ENCODE results near the gene TBPL1.

The TBPL1 gene

DNA sequence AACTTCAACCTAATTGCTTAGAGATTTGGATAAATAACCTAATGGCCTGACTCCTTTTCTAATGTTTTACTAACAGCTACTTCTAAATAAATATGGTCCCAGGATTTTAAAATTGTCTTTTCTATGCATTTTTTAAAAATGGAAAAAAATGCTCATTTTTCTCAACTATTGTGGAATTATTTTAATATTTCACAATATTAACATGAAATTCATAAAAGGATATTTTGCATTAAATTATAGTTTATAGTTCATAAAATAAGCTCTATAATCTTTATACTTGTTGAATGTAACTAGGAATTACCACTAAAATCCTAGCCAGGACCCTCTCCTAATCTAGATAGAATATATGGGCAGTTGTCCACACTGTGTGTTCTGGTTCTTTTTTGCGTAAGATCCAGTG lies 37.3 kb downstream of the TBPL1 start:
- H3K36me3 ChIP-seq (ENCODE audit: control insufficient read depth, insufficient read depth, low read length): peaks cover 4% of the 10 kb centered on the region
- H3K4me3 ChIP-seq (replicated peaks; ENCODE audit: low read depth, low read length): no peak overlapping the region
- H3K27me3 ChIP-seq (replicated peaks; ENCODE audit: control insufficient read depth, insufficient read depth, low read length): no peaks in the 10 kb centered on the region
- TF ChIP-seq, protein P1, sequence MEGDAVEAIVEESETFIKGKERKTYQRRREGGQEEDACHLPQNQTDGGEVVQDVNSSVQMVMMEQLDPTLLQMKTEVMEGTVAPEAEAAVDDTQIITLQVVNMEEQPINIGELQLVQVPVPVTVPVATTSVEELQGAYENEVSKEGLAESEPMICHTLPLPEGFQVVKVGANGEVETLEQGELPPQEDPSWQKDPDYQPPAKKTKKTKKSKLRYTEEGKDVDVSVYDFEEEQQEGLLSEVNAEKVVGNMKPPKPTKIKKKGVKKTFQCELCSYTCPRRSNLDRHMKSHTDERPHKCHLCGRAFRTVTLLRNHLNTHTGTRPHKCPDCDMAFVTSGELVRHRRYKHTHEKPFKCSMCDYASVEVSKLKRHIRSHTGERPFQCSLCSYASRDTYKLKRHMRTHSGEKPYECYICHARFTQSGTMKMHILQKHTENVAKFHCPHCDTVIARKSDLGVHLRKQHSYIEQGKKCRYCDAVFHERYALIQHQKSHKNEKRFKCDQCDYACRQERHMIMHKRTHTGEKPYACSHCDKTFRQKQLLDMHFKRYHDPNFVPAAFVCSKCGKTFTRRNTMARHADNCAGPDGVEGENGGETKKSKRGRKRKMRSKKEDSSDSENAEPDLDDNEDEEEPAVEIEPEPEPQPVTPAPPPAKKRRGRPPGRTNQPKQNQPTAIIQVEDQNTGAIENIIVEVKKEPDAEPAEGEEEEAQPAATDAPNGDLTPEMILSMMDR (IDR thresholded peaks at IDR 0.05; ENCODE audit: insufficient read depth, low read length, poor library complexity, severe bottlenecking): no peak
- DNase-seq (ENCODE audit: extremely low read depth, insufficient read length): no peak

DNA sequence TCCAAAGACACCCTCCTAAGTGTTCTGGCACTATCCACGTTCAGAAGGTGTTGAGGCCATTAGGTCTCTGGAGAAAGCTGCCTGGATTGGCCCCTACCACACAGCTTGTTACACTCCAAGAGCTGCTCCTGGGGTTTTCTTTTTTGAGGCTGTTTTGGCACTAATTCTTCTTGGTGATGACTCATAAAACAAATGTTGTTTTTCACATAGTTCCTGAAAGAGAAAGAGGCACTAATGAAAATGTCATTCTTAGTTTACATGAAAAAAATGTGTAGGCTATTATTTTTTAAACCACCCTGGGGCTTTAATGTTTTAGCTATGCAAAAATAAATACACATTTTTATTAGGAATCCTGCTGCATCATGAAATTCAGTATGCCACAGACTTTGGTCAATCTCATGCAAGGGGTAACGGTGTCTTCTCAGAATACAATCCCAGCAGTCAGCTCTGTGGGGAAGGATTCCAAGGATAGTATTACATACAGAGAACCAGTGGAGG lies 38.1 kb downstream of the TBPL1 start:
- Histone ChIP-seq H3K27me3 (replicated peaks; ENCODE audit: control insufficient read depth, insufficient read depth, low read length) (no peaks in the 10 kb centered on the region), H3K4me3 (replicated peaks; ENCODE audit: low read depth, low read length) (no peak overlapping the region), H3K36me3 (ENCODE audit: control insufficient read depth, insufficient read depth, low read length) (peaks cover 4% of the 10 kb centered on the region)
- TF ChIP-seq, protein P1 (IDR thresholded peaks at IDR 0.05; ENCODE audit: insufficient read depth, low read length, poor library complexity, severe bottlenecking): no peak
- no peak for DNase-seq (ENCODE audit: extremely low read depth, insufficient read length)

DNA sequence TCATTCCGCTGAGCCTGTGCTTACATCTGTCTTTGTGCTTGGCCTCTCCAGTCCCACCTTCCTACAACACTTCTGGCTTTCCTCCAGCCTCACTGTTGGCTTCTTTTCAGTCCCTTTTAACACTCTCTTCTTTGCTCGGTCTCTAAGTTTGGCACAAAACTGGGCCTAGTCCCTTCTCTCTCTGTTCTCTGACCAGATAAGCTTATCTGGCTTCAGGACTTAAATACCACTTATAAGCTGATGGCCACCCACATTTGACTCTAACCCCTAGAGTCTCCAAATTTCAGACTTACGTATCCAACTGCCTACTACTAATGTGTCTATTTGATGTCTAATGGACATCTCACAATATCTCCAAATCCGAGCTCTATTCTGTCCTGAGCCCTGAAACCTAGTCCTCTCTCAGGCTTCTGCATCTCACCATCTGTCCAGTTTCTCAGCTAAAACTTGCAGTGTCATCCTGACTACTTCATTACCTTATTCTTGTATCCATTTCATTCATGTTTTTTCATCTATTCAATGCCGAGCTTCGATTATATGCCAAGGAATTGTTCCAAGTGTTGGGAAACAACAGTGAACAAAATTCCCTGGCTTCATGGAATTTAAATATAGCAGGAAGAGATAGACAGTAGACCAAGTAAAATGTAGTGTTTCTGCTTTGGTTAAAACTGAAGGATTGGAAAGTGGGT lies 40.1 kb downstream of the TBPL1 start:
- TF ChIP-seq, protein P1 (IDR thresholded peaks at IDR 0.05; ENCODE audit: insufficient read depth, low read length, poor library complexity, severe bottlenecking): no peak
- Histone ChIP-seq H3K4me3 (replicated peaks; ENCODE audit: low read depth, low read length) (no peak overlapping the region), H3K27me3 (replicated peaks; ENCODE audit: control insufficient read depth, insufficient read depth, low read length) (no peaks in the 10 kb centered on the region), H3K36me3 (ENCODE audit: control insufficient read depth, insufficient read depth, low read length) (peaks cover 4% of the 10 kb centered on the region)
- no peak for DNase-seq (ENCODE audit: extremely low read depth, insufficient read length)

DNA sequence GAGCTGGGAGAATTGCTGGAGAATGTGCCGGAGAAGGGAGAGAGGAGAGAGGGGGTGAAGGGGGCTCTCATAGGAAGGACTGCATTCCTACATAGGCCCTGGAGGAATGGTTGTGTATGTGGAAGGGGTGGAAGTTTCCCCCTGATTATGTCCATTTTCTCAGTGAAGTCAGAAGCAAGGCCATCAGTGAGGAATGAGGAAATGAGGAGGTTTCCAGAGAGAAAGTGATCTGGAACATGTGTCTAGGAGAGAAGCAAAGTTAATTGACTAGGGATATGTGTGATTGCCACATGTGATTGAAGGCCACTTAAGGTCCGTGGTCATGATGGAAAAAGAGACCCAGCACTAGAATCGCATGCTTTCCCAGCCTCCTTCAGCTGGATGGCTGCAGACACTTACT lies 42.3 kb downstream of the TBPL1 start:
- H3K4me3 ChIP-seq (replicated peaks; ENCODE audit: low read depth, low read length): no peak overlapping the region
- TF ChIP-seq, protein P1 (IDR thresholded peaks at IDR 0.05; ENCODE audit: insufficient read depth, low read length, poor library complexity, severe bottlenecking): no peak
- H3K27me3 ChIP-seq (replicated peaks; ENCODE audit: control insufficient read depth, insufficient read depth, low read length): no peaks in the 10 kb centered on the region
- no peak for DNase-seq (ENCODE audit: extremely low read depth, insufficient read length)
- peaks cover 2% of the 10 kb centered on the region; the same call in 1 of the 2 replicates for H3K36me3 ChIP-seq (ENCODE audit: control insufficient read depth, insufficient read depth, low read length)

DNA sequence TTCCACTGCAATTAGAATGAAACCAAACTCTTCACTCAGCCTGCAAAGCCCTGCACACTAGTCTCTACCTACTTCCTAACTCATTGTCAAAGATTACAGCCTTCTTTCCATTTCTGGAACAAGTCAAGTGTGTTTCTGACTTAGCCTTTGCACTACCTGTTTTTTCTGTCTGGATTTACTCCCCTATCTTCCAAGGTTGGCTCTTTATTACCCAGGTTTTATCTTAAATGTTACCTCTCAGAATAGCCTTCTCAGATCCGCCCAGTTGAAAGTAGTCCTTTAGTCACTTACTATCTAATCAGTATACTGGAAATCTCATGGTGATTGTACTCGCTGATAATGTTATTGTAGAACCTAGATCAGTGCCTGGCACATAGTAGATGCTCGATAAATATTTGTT lies 42.7 kb downstream of the TBPL1 start:
- Histone ChIP-seq H3K27me3 (replicated peaks; ENCODE audit: control insufficient read depth, insufficient read depth, low read length) (no peaks in the 10 kb centered on the region), H3K36me3 (ENCODE audit: control insufficient read depth, insufficient read depth, low read length) (peaks cover 2% of the 10 kb centered on the region; the same call in 1 of the 2 replicates), H3K4me3 (replicated peaks; ENCODE audit: low read depth, low read length) (no peak overlapping the region)
- TF ChIP-seq, protein P1 (IDR thresholded peaks at IDR 0.05; ENCODE audit: insufficient read depth, low read length, poor library complexity, severe bottlenecking): no peak
- DNase-seq (ENCODE audit: extremely low read depth, insufficient read length): no peak
